CD4-positive, alpha-beta T cell treated with Interferon gamma for 1 hour (primary cell): Measurements from ENCODE around the gene CSRP1.
"Not testable (repeated sequence)": the region's sequence is repeated elsewhere in the genome, so short reads cannot be mapped to it uniquely, and the experiment has no call there.

ENCODE experiments used
- DNase-seq: peaks from one replicate; pipeline ENCODE4 v3.0.0-alpha.2; 2020

The CSRP1 gene

GRCh38 chr1:201537891-201538611, 31.1 kb upstream of the CSRP1 start:
- no peak for DNase-seq

GRCh38 chr1:201537467-201537866, 30.5 kb upstream of the CSRP1 start:
- DNase-seq = no peak

- no peak for DNase-seq
Measured at GRCh38 chr1:201537028-201537427, 30.1 kb upstream of the CSRP1 start.

- DNase-seq = no peak
Measured at GRCh38 chr1:201536558-201536957, 29.6 kb upstream of the CSRP1 start.

- DNase-seq = no peak
Measured at GRCh38 chr1:201535919-201536245, 29.0 kb upstream of the CSRP1 start.

- no peak for DNase-seq
Measured at GRCh38 chr1:201535046-201535918, 28.4 kb upstream of the CSRP1 start.

- no peak for DNase-seq
Measured at GRCh38 chr1:201533836-201534235, 26.9 kb upstream of the CSRP1 start.

- no peak for DNase-seq
Measured at GRCh38 chr1:201531551-201532425, 24.9 kb upstream of the CSRP1 start.

GRCh38 chr1:201530741-201531531, 24.0 kb upstream of the CSRP1 start:
- DNase-seq = peak; percentile 38

GRCh38 chr1:201528631-201529252, 21.8 kb upstream of the CSRP1 start:
- DNase-seq = no peak

- DNase-seq = no peak
Measured at GRCh38 chr1:201527879-201528278, 21.0 kb upstream of the CSRP1 start.

GRCh38 chr1:201525193-201525778, 18.4 kb upstream of the CSRP1 start:
- no peak for DNase-seq

- not testable (repeated sequence) for DNase-seq
Measured at GRCh38 chr1:201520046-201520575, 13.2 kb upstream of the CSRP1 start.

GRCh38 chr1:201518071-201518470, 11.1 kb upstream of the CSRP1 start:
- no peak for DNase-seq

GRCh38 chr1:201517631-201518030, 10.7 kb upstream of the CSRP1 start:
- no peak for DNase-seq

GRCh38 chr1:201516511-201517127, 9.7 kb upstream of the CSRP1 start:
- DNase-seq = no peak

- DNase-seq = no peak
Measured at GRCh38 chr1:201515895-201516294, 9.0 kb upstream of the CSRP1 start.

GRCh38 chr1:201515062-201515750, 8.3 kb upstream of the CSRP1 start:
- DNase-seq = no peak

- no peak for DNase-seq
Measured at GRCh38 chr1:201514466-201514865, 7.5 kb upstream of the CSRP1 start.
